Effector memory CD4-positive, alpha-beta T cell (primary cell): Measurements from ENCODE around the gene KIAA1191.

Experiments used
- DNase-seq, 3 donors: peaks; one replicate each; pipeline ENCODE4 v3.0.0-alpha.2; 2020
- H3K27ac ChIP-seq: 2 replicates; pipeline ENCODE4 v1.7.0; 2013; ENCODE audit warnings: mild to moderate bottlenecking, low read length, moderate library complexity; ENCODE audit not compliant: insufficient read depth, poor library complexity, severe bottlenecking
- H3K27me3 ChIP-seq: replicated peaks from 2 replicates; pipeline ENCODE4 v1.7.0; 2013; ENCODE audit warnings: mild to moderate bottlenecking, low read length; ENCODE audit not compliant: insufficient read depth, control insufficient read depth, poor library complexity, severe bottlenecking
- H3K36me3 ChIP-seq: 2 replicates; pipeline ENCODE4 v1.7.0; 2013; ENCODE audit warnings: mild to moderate bottlenecking, low read length, moderate library complexity; ENCODE audit not compliant: control insufficient read depth, insufficient read depth
- H3K4me1 ChIP-seq: 2 replicates; pipeline ENCODE4 v1.7.0; 2013; ENCODE audit warnings: low read length, mild to moderate bottlenecking; ENCODE audit not compliant: control insufficient read depth, insufficient read depth, poor library complexity, severe bottlenecking
- H3K4me3 ChIP-seq: 2 replicates; pipeline ENCODE4 v1.7.0; 2013; ENCODE audit warnings: low read length, low read depth, mild to moderate bottlenecking; ENCODE audit not compliant: insufficient read depth, poor library complexity, severe bottlenecking
- H3K9me3 ChIP-seq: 2 replicates; pipeline ENCODE4 v1.7.0; 2013; ENCODE audit warnings: mild to moderate bottlenecking, low read length, moderate library complexity; ENCODE audit not compliant: control insufficient read depth

Gene KIAA1191

DNA sequence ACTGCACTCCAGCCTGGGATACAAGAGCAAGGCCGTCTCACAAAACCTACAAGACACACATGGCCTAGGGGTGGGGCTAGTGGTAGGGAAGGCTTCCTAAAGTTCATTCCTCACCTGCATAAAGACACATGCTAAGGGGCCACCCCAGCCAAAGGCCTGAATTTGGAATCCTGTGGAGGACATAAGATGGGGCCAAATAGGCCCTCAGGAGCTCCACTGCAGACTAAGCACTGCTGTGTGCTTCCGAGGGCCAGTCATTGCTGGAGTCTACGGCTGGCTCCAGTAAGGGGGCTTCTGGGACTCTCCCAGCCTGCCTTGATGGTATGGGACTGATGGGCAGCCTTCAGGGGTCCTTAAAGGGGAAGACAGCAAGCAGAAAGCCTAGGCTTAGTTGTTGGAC, 21.2 kb upstream of the KIAA1191 start:
- Histone ChIP-seq H3K4me3 (no peak overlapping the region), H3K27ac (no peak overlapping the region), H3K9me3 (no peaks in the 10 kb centered on the region), H3K4me1 (peaks cover 3% of the 10 kb centered on the region), H3K27me3 (no peaks in the 10 kb centered on the region), H3K36me3 (peaks cover 51% of the 10 kb centered on the region)
- DNase-seq = no peak

DNA sequence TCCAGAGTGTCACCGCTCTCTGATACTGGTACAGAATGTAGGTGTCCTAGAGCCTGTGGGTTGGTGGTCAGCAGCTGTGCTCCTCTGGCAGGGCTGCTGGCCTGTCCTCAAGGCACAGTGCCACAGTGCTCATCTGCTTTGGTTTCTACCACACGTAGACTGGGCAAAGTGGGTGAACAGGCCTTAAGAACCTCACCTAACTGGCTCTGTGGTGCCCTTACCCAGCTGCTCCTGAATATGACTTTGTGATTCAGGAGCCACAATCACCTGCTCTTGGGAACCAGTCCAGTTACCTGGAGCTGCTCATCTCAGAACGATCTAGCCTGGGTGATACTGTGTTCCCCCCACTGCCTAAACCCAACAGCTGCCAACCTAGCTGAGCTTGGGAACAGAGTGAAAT, 20.4 kb upstream of the KIAA1191 start:
- H3K27me3 ChIP-seq = no peaks in the 10 kb centered on the region
- H3K27ac ChIP-seq = no peak overlapping the region
- no peak for DNase-seq
- peaks cover 51% of the 10 kb centered on the region for H3K36me3 ChIP-seq
- H3K4me1 ChIP-seq = no peaks in the 10 kb centered on the region
- H3K4me3 ChIP-seq = no peak overlapping the region
- no peaks in the 10 kb centered on the region for H3K9me3 ChIP-seq

DNA sequence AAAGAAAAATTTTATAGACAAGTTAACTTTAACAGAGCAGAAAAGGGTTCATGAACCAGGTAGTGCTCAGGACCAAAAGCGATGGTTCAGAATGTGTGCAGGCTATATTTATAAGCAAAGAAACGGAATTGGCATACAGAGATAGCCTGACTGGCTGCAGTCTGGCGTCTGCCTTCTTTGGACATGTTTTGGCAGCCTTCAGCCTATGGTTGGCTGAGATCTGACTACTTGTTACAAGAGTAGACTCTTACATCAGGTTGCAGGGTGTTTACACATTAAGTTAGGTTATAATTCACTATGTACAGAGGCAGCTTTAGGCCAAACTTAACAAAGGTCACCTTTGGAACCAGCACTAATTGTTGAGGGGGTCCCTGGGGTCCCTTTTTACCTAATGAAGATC, 19.9 kb upstream of the KIAA1191 start:
- Histone ChIP-seq H3K36me3 (peaks cover 48% of the 10 kb centered on the region), H3K4me1 (no peaks in the 10 kb centered on the region), H3K9me3 (no peaks in the 10 kb centered on the region), H3K27me3 (no peaks in the 10 kb centered on the region), H3K4me3 (no peak overlapping the region), H3K27ac (no peak overlapping the region)
- no peak for DNase-seq

DNA sequence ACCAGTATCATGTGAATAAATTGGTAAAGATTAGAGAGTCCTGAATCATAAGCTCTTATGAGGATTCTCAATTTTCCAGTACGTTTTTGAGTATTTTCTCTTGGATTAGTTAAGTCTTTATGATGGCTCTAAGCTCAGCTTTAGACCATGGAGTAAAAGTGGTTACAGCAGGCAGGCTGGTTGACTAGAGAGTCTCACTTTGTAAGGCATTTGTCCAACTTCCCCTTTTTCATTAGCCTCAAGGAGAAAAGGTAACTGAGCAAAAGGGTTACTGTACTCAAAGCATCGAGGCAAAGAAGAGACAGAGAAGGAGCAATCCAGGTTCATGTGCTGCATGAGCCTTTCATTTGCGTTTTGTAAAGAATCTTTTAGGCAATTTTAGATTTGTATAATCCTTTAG, 18.3 kb upstream of the KIAA1191 start:
- DNase-seq = no peak
- no peaks in the 10 kb centered on the region for H3K27me3 ChIP-seq
- H3K27ac ChIP-seq = no peak overlapping the region
- peaks cover 34% of the 10 kb centered on the region for H3K36me3 ChIP-seq
- H3K9me3 ChIP-seq = no peaks in the 10 kb centered on the region
- H3K4me3 ChIP-seq = no peak overlapping the region
- H3K4me1 ChIP-seq = no peaks in the 10 kb centered on the region

DNA sequence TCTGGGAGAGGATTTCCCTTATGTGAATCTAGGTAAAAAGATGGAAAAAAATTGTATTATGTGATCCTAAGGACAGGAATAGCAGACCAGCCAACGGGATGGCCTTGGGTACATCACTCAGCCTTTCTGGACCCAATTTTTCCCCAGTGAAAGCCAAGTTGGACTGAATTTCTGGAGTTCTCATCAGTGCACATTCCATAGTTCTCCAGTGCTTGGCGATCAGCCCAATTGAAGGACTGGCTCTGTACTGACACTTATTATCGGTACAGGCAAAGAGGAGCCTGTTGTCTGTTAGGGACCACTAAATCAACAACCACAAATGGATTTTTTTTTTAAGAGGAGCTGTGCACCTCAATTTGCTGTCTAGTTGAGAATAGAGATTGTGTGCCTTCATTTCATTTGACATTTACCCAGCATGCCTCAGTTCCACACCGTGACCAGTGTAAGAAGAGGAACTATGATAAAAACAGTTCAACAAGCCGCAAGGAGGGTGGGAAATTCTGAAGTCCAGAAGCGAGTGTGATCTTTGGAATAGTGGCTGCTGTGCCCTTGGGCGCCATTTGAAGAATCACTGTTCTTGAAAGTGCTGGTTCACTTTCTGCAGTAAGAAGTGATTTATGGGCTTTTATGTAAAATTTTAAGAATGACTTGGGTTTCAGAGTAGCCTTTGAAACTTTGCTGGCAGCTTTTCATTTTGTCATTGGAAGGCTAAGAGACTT, 11.7 kb upstream of the KIAA1191 start:
- no peaks in the 10 kb centered on the region for H3K27me3 ChIP-seq
- H3K27ac ChIP-seq = no peak overlapping the region
- H3K36me3 ChIP-seq = peaks cover 4% of the 10 kb centered on the region
- H3K9me3 ChIP-seq = no peaks in the 10 kb centered on the region
- H3K4me1 ChIP-seq = no peaks in the 10 kb centered on the region
- no peak overlapping the region for H3K4me3 ChIP-seq
- DNase-seq = no peak

DNA sequence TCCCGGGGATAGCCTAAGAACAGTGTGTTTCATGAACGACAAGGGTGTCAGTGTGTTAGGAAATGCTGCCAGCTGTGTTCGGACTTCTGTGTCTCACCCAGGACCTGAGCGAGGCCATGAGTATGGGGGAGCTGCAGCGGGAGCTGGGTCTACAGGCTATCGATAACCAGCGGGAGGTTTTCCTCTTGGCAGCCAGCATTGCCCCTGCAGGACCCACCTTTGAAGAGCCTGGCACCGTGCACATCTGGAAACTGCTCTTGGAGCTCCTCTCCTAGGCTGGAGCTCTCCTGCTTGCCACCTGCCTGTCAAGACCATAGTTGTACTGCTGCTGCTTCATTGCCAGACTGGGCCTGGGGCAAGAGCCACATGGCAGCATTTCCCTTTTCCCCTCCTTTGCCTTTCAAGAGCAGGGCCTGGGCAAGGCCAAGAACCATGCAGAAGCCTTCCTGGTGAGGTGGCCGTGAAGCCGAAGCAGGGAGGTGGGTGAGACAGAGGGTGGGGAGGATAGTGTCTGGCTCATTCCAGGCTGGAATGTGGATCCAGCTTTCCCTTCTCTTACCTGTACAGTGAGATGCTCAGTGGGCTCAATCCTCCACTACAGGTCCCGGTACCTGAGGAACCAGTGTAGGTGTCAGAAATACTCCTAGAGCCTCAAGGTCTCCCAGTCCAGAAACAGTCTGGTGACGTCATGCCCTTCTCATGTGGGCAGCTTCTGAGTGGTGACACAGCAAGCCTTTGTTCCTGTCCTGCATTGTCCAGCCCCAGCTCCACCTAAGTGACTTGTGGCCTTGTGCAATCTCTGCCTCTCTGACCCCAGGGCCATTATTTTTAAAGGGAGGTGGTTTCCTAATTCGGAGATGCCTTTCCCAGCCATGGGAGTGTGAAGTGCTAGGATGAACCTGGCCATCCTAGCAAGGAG, 10.3 kb upstream of the KIAA1191 start:
- Histone ChIP-seq H3K4me3 (no peak overlapping the region), H3K36me3 (peaks cover 4% of the 10 kb centered on the region), H3K27me3 (no peaks in the 10 kb centered on the region), H3K4me1 (no peaks in the 10 kb centered on the region), H3K27ac (no peak overlapping the region), H3K9me3 (no peaks in the 10 kb centered on the region)
- DNase-seq = no peak

DNA sequence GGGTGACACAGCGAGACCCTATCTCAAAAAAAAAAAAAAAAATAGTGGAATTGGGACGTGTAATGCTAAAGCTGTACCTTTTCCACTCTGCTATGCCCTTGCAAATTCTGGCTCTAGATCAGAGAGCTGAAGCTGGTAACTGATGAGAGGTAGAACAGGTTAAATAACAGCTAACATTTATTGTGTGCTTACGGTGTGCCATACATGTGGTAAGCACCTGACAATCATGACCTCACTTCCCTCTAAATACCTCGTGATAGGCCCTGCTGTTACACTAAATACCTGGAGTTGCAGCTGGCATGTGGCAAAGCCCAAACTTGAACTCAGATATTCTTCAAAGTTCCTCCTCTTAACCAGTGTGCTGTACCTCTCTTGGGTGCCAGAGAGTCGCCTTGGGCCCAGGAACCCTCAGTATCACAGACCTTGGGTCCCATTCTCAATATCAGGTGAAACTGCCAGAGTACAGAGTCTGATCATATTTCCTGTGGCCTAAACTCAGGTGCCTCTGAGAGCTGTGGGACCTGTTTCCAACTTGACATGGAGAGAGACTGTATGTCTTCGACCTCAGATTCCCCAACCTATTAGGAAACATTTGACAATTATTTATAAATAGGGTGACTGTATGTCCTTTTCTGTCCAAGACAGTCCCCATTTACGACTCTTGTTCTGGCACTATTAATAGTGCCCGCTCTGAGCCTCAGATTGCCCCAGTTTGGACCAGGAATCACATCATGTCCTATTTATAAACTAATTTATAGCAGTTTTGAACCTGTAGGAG, 8.6 kb upstream of the KIAA1191 start:
- DNase-seq = no peak
- Histone ChIP-seq H3K27ac (no peak overlapping the region), H3K36me3 (peaks cover 4% of the 10 kb centered on the region), H3K9me3 (no peaks in the 10 kb centered on the region), H3K4me1 (peaks cover 6% of the 10 kb centered on the region), H3K4me3 (no peak overlapping the region), H3K27me3 (no peaks in the 10 kb centered on the region)

DNA sequence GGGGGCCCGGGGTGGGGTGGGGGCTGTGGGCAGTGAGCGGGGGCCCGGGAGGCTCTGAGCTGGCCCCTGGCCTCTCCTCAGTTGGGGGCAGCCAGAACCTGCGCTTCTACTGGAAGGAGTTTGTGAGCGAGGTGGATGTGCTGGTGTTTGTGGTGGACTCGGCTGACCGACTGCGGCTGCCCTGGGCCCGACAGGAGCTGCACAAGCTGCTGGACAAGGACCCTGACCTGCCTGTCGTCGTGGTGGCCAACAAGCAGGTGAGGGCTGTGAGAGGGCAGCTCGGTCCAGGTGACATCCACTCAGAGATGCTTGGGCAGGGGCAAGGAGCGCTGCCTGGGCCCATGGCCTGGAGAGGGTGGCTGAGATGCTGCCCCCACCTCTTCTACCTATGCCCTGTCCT, 7.2 kb upstream of the KIAA1191 start:
- H3K36me3 ChIP-seq = peaks cover 4% of the 10 kb centered on the region

DNA sequence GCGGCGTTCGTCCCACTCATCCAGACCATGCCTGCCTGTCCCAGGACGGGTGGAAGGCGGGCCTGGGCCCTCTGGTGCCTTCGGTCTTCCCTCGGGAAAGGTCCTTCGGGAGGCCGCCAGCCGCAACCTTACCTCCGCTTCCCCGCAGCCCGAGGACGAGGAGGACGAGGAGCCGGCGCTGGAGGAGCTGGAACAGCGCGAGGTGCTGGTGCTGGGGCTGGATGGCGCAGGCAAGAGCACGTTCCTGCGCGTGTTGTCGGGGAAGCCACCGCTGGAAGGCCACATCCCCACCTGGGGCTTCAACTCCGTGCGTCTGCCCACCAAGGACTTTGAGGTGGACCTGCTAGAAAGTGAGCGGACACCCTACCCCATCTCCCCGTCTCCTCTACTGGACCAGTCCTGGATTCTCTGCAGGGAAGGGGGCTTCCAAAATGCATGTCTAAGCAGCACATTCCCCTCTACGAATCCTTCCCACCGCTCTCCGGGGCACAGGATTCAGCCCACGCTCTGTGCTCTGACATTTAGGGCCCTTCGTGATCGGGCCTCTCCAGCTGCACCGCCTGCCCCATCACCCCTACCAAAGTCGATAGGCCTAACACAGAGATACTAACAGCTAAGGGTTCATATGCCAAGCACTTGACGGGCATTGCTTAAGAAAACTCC, 4.8 kb upstream of the KIAA1191 start:
- DNase-seq = no peak
- peak overlapping the region; percentile 79 for H3K4me3 ChIP-seq
- H3K27ac ChIP-seq = no peak overlapping the region
- H3K4me1 ChIP-seq = peaks cover 12% of the 10 kb centered on the region
- H3K9me3 ChIP-seq = no peaks in the 10 kb centered on the region
- H3K36me3 ChIP-seq = peaks cover 4% of the 10 kb centered on the region
- no peaks in the 10 kb centered on the region for H3K27me3 ChIP-seq

More for the DNA sequence above, 7.2 kb upstream of the KIAA1191 start:
- Histone ChIP-seq H3K4me1 (peaks cover 6% of the 10 kb centered on the region), H3K27ac (no peak overlapping the region), H3K27me3 (no peaks in the 10 kb centered on the region), H3K4me3 (no peak overlapping the region), H3K9me3 (no peaks in the 10 kb centered on the region)
- DNase-seq = no peak
